ENCODE measurements around the gene KRTAP23-1. TPM values are rescaled to one million over a fixed set of nuclear protein-coding genes. Genes with fewer than 3 reads are reported as not detected.

KRTAP23-1 gene
- total and polyA plus RNA-seq, 2 of the 8 experiments (the other 6 are each of a cell fraction or from before 2014, with no cell fraction given): not detected

GRCh38 chr21:30326390-30326789 lies 22.0 kb downstream of the KRTAP23-1 start:
- H2BK5ac ChIP-seq (ENCODE audit: low read depth, low read length): no peak overlapping the region
- H2AFZ ChIP-seq (ENCODE audit: low read length): no peak overlapping the region
- ChIA-PET POLR2A (ENCODE audit: partially characterized antibody) (no interaction called here), CTCF (ENCODE audit: partially characterized antibody) (no interaction called here)
- H3K23ac ChIP-seq (ENCODE audit: insufficient read length): no peak overlapping the region
- no peak overlapping the region for H3K27ac ChIP-seq (ENCODE audit: low read depth, low read length)
- H3K18ac ChIP-seq (ENCODE audit: extremely low read depth, low read length): no peak overlapping the region
- no peaks in the 10 kb centered on the region for H3K79me1 ChIP-seq (ENCODE audit: low read depth, low read length)
- peaks cover 0 to 4% of the 10 kb centered on the region in 2 experiments; a peak in 1 of 4 replicates for H3K9me3 ChIP-seq (ENCODE audit: insufficient read depth in 2 of 2, low read depth in 1 of 2, low read length in 1 of 2)
- no peaks in the 10 kb centered on the region for H3K36me3 ChIP-seq (ENCODE audit: control insufficient read depth in 2 of 4, insufficient read depth in 4 of 4, low read length in 3 of 4)
- no peak overlapping the region for H2BK120ac ChIP-seq (replicated peaks; ENCODE audit: low read depth, low read length)
- H3K27me3 ChIP-seq (replicated peaks in 1 of 4; ENCODE audit: control insufficient read depth in 3 of 4, extremely low read depth in 1 of 4, insufficient read depth in 3 of 4, low read length in 3 of 4): no peaks in the 10 kb centered on the region
- no peak overlapping the region for H2BK20ac ChIP-seq (ENCODE audit: low read length)
- H4K5ac ChIP-seq (ENCODE audit: insufficient read length, low read depth, low read length): no peak overlapping the region
- H3K4me1 ChIP-seq (replicated peaks in 1 of 4; ENCODE audit: control insufficient read depth in 3 of 4, insufficient read depth in 4 of 4, low read length in 3 of 4): no peaks in the 10 kb centered on the region
- no peak overlapping the region for H2BK12ac ChIP-seq (ENCODE audit: low read depth, low read length)
- no peak overlapping the region for H3K4me3 ChIP-seq (ENCODE audit: extremely low read depth in 1 of 4, insufficient read depth in 2 of 4, low read depth in 3 of 4, low read length in 4 of 4)
- no peak overlapping the region for H4K8ac ChIP-seq (ENCODE audit: extremely low read depth, insufficient read depth, low read length)
- FAIRE-seq (no peak), DNase-seq (ENCODE audit: low read depth in 1 of 2, low spot score in 2 of 2) (no peak)
- no peaks in the 10 kb centered on the region for H3K79me2 ChIP-seq (ENCODE audit: control insufficient read depth in 1 of 2, insufficient read depth in 2 of 2, low read length in 2 of 2)
- no peaks in the 10 kb centered on the region for H3K23me2 ChIP-seq (ENCODE audit: low read depth, low read length)
- no peak overlapping the region for H2BK15ac ChIP-seq (ENCODE audit: low read length)
- no peak overlapping the region for H2AK5ac ChIP-seq (ENCODE audit: low read depth, low read length)
- no peak overlapping the region for H3K4ac ChIP-seq (replicated peaks; ENCODE audit: insufficient read length, low read depth, low read length)
- H3K9ac ChIP-seq (replicated peaks in 1 of 4; ENCODE audit: extremely low read depth in 1 of 4, low read depth in 3 of 4, low read length in 3 of 4): no peak overlapping the region
- no peak overlapping the region for H3K4me2 ChIP-seq (ENCODE audit: insufficient read depth in 1 of 2, low read depth in 2 of 2, low read length in 2 of 2)
- no peaks in the 10 kb centered on the region for H4K20me1 ChIP-seq (replicated peaks in 1 of 2; ENCODE audit: control insufficient read depth in 1 of 2, insufficient read depth in 2 of 2, low read length in 2 of 2)
- H4K91ac ChIP-seq (replicated peaks; ENCODE audit: insufficient read length, low read length): no peak overlapping the region
- TF ChIP-seq ASH2L (IDR thresholded peaks at IDR 0.05; ENCODE audit: low read length) (no peak), JUN (IDR thresholded peaks at IDR 0.05; ENCODE audit: low read depth, low read length) (no peak), TAF7 (optimal IDR thresholded peaks at IDR 0.05; ENCODE audit: borderline replicate concordance, low read depth, low read length) (no peak), SUZ12 (IDR thresholded peaks at IDR 0.05; ENCODE audit: low read length) (no peak), PHF8 (conservative IDR thresholded peaks at IDR 0.05; ENCODE audit: low read depth, low read length) (no peak)
- H3K14ac ChIP-seq (ENCODE audit: insufficient read length): no peak overlapping the region
- no peak overlapping the region for H3K56ac ChIP-seq (replicated peaks; ENCODE audit: insufficient read length, low read depth, low read length)

Data from H1 (cell line).